Stimulated activated naive CD8-positive, alpha-beta T cell treated with anti-CD3 and anti-CD28 coated beads, Interleukin-15, Interleukin-2, amounts not matched to agents 100 ng/mL and 50 ng/mL, for 24 hours (primary cell): ENCODE data around the gene PCBP3.

Experiments used
- H3K27ac Mint-ChIP-seq: one replicate; pipeline ENCODE4 v1.8.0; 2021; ENCODE audit warnings: mild to moderate bottlenecking, mixed read lengths
- H3K27me3 Mint-ChIP-seq: one replicate; pipeline ENCODE4 v1.8.0; 2021; ENCODE audit warnings: mixed read lengths
- H3K36me3 Mint-ChIP-seq: one replicate; pipeline ENCODE4 v1.8.0; 2021; ENCODE audit warnings: low read depth, mixed read lengths
- H3K4me1 Mint-ChIP-seq: one replicate; pipeline ENCODE4 v1.8.0; 2021; ENCODE audit warnings: low read depth, mixed read lengths
- H3K4me3 Mint-ChIP-seq: one replicate; pipeline ENCODE4 v1.8.0; 2021; ENCODE audit warnings: mild to moderate bottlenecking, mixed read lengths
- H3K9me3 Mint-ChIP-seq: one replicate; pipeline ENCODE4 v1.8.0; 2021; ENCODE audit warnings: mixed read lengths

PCBP3 gene

DNA sequence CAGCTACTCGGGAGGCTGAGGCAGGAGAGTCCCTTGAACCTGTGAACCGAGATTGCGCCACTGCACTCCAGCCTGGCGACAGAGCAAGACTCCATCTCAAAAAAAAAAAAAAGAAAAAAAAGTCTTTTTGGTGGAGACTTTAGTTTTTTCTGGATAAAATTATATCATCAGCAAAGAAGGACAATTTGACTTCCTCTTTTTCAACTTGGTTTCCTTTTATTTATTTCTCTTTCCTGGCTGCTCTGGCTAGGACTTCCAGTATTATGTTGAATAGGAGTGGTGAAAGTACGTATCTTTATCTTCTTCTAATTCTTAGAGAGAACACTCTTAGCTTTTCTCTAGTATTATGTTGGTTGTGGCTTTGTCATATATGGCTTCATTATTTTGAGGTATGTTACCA lies 130.8 kb downstream of the PCBP3 start:
- H3K36me3 Mint-ChIP-seq: peaks cover 3% of the 10 kb centered on the region
- H3K27ac Mint-ChIP-seq: no peak overlapping the region
- H3K4me3 Mint-ChIP-seq: no peak overlapping the region
- peaks cover 11% of the 10 kb centered on the region for H3K27me3 Mint-ChIP-seq
- H3K9me3 Mint-ChIP-seq: peaks cover 16% of the 10 kb centered on the region
- H3K4me1 Mint-ChIP-seq: peaks cover 12% of the 10 kb centered on the region

- H3K9me3 Mint-ChIP-seq: peaks cover 16% of the 10 kb centered on the region
- H3K4me3 Mint-ChIP-seq: no peak overlapping the region
- no peak overlapping the region for H3K27ac Mint-ChIP-seq
- no peaks in the 10 kb centered on the region for H3K4me1 Mint-ChIP-seq
- peaks cover 16% of the 10 kb centered on the region for H3K27me3 Mint-ChIP-seq
- H3K36me3 Mint-ChIP-seq: peaks cover 3% of the 10 kb centered on the region
These were observed 133.4 kb downstream of the PCBP3 start for GRCh38 chr21:45776971-45777370.

DNA sequence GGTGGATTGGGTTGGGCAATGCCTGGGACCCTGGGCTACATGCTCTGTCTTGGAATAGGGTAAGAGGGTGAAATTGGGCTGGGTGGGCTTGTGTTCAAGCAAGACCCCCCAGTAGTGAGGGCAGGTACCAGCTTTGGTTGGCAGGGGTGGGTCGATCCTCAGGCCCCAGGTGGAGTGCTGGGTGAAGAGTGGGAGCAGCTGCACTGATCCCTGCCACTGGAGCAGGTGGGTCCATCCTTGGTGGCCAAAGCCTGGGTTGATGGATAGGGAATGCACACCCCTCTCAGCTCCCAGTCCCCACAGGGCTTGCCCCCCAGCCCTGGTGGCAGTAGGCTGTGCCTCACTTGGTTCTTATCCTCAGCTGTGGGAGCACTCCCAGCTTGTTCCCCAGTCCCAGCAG lies 135.2 kb downstream of the PCBP3 start:
- no peak overlapping the region for H3K27ac Mint-ChIP-seq
- H3K36me3 Mint-ChIP-seq: peaks cover 3% of the 10 kb centered on the region
- peaks cover 16% of the 10 kb centered on the region for H3K27me3 Mint-ChIP-seq
- no peaks in the 10 kb centered on the region for H3K4me1 Mint-ChIP-seq
- peaks cover 16% of the 10 kb centered on the region for H3K9me3 Mint-ChIP-seq
- no peak overlapping the region for H3K4me3 Mint-ChIP-seq

DNA sequence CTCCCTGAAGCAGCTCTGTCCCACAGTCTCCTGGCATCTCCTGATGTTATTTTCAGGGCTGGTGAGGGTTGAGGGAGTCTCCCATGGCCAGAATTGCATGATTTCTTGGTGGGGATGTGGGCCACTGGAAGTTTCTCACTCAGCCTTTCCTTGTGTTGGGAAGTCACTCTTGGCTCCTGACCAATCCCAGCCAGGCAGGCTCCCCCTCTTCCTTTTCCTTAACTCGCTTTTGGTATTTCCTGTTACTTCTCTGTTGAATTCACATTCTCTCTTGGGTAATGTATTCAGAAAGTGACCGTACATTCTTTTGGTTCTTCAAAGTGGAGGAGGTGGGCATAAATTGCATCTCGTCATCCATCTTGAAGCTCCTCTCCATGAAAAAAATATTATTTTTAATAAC lies 135.7 kb downstream of the PCBP3 start:
- H3K27me3 Mint-ChIP-seq: peaks cover 16% of the 10 kb centered on the region
- no peak overlapping the region for H3K27ac Mint-ChIP-seq
- no peaks in the 10 kb centered on the region for H3K4me1 Mint-ChIP-seq
- no peak overlapping the region for H3K4me3 Mint-ChIP-seq
- peaks cover 16% of the 10 kb centered on the region for H3K9me3 Mint-ChIP-seq
- H3K36me3 Mint-ChIP-seq: peaks cover 3% of the 10 kb centered on the region

- Mint-ChIP-seq H3K4me3 (no peak overlapping the region), H3K36me3 (peaks cover 3% of the 10 kb centered on the region), H3K27ac (no peak overlapping the region), H3K9me3 (peaks cover 16% of the 10 kb centered on the region), H3K4me1 (no peaks in the 10 kb centered on the region), H3K27me3 (peaks cover 14% of the 10 kb centered on the region)
These were observed 137.1 kb downstream of the PCBP3 start for GRCh38 chr21:45780647-45781046.

GRCh38 chr21:45781741-45782140 lies 138.2 kb downstream of the PCBP3 start:
- Mint-ChIP-seq H3K4me3 (no peak overlapping the region), H3K27ac (no peak overlapping the region), H3K4me1 (no peaks in the 10 kb centered on the region), H3K36me3 (peaks cover 3% of the 10 kb centered on the region), H3K9me3 (peaks cover 11% of the 10 kb centered on the region), H3K27me3 (peaks cover 11% of the 10 kb centered on the region)

- Mint-ChIP-seq H3K27ac (no peak overlapping the region), H3K36me3 (no peaks in the 10 kb centered on the region)
These were observed 143.1 kb downstream of the PCBP3 start for GRCh38 chr21:45786660-45787059.

GRCh38 chr21:45787371-45787770 lies 143.8 kb downstream of the PCBP3 start:
- H3K9me3 Mint-ChIP-seq: no peaks in the 10 kb centered on the region
- no peaks in the 10 kb centered on the region for H3K4me1 Mint-ChIP-seq
- H3K27me3 Mint-ChIP-seq: no peaks in the 10 kb centered on the region
- no peak overlapping the region for H3K4me3 Mint-ChIP-seq
- no peak overlapping the region for H3K27ac Mint-ChIP-seq
- H3K36me3 Mint-ChIP-seq: no peaks in the 10 kb centered on the region

More at GRCh38 chr21:45786660-45787059, 143.1 kb downstream of the PCBP3 start:
- Mint-ChIP-seq H3K4me1 (no peaks in the 10 kb centered on the region), H3K4me3 (no peak overlapping the region), H3K27me3 (no peaks in the 10 kb centered on the region), H3K9me3 (no peaks in the 10 kb centered on the region)

DNA sequence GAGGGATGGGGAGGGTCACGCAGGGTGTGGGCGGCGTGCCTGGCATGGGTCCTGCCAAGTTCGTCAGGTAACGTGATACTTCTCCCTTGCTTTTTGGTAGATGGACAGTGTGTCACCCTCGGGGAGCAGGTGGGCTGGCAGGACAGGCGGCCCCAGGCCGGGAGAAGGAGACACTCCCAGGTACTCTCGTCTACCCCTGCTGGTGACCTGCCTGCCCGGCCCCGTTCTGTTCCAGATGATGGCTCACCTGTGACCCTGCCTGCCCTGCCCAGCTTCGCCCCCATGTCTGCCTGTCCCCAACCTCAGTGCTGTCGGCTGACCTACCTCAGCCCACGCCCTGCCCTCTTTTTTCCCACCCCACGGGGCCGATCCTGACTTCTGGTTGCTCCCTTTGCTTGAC lies 144.7 kb downstream of the PCBP3 start:
- Mint-ChIP-seq H3K4me1 (no peaks in the 10 kb centered on the region), H3K4me3 (no peak overlapping the region), H3K36me3 (no peaks in the 10 kb centered on the region), H3K27ac (no peak overlapping the region), H3K9me3 (no peaks in the 10 kb centered on the region), H3K27me3 (no peaks in the 10 kb centered on the region)

- H3K4me1 Mint-ChIP-seq: no peaks in the 10 kb centered on the region
- H3K4me3 Mint-ChIP-seq: no peak overlapping the region
- H3K27me3 Mint-ChIP-seq: no peaks in the 10 kb centered on the region
- H3K27ac Mint-ChIP-seq: no peak overlapping the region
- no peaks in the 10 kb centered on the region for H3K36me3 Mint-ChIP-seq
- no peaks in the 10 kb centered on the region for H3K9me3 Mint-ChIP-seq
These were observed 145.3 kb downstream of the PCBP3 start for GRCh38 chr21:45788637-45789506.

DNA sequence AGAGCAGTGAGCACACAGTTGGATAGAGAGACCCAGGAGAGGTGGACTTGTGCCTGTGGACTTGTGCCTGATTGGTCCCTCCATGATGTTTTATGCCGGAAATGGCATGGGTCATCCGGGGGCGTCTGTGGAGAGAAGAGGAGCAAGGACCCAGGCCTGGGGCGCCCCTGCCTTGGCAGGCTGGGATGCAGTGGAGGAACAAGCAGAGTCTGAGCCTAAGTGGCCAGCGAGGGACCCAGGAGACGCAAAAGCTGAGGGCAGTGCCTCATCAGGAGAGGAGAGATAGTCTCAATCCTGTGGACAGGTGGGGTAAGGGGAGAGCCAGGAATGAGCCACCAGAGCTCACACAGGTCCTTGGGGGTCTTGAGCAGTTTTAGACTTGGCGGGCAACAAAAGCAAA lies 146.9 kb downstream of the PCBP3 start:
- Mint-ChIP-seq H3K4me3 (no peak overlapping the region), H3K36me3 (no peaks in the 10 kb centered on the region), H3K9me3 (no peaks in the 10 kb centered on the region), H3K27me3 (no peaks in the 10 kb centered on the region), H3K4me1 (no peaks in the 10 kb centered on the region), H3K27ac (no peak overlapping the region)

DNA sequence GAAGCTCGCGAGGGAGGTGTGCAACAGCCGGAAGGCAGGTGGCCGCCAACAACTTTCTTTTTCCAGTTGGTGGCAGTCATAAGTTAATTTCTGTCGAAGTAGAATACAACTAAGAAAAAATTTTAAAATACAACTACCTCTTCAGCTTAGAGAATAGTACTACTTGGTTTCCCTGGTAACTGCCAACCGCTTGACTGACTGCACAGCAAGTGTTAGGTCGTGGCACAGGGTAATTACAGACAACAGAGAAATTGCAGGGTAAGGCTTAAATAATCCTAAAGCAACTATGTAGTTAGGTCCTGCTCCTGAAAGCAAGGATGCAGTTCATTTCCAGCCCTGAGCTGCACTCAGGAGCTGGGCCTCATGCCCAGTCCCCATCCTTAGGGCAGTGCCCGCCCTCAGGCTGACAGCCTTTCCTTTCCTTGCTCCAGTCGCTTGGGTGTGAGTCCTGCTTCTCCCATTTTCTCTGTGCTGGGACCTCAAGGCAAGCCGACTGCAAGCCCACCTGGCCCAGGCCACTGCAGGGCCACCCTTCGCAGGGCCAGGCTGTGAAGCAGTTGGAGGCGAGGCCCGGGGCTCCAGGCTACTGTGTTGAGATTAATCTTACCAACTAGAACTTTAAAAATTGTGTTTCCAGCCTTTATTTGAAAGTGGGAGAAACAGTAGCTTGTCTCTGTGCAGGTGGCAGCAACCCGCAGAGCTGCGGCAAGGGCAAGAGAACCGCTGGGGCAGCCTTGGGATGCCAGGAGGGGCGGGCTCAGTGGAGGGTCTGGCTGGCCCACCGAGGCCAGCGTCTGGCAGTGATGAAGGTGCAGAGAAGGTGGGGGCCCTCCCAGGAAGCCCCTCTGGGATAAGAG lies 148.3 kb downstream of the PCBP3 start:
- H3K9me3 Mint-ChIP-seq: no peaks in the 10 kb centered on the region
- no peak overlapping the region for H3K27ac Mint-ChIP-seq
- H3K36me3 Mint-ChIP-seq: no peaks in the 10 kb centered on the region
- H3K4me3 Mint-ChIP-seq: no peak overlapping the region
- no peaks in the 10 kb centered on the region for H3K27me3 Mint-ChIP-seq
- H3K4me1 Mint-ChIP-seq: no peaks in the 10 kb centered on the region

GRCh38 chr21:45792682-45793383 lies 149.3 kb downstream of the PCBP3 start:
- Mint-ChIP-seq H3K4me3 (no peak overlapping the region), H3K27me3 (no peaks in the 10 kb centered on the region), H3K27ac (no peak overlapping the region), H3K4me1 (no peaks in the 10 kb centered on the region), H3K36me3 (no peaks in the 10 kb centered on the region), H3K9me3 (no peaks in the 10 kb centered on the region)

DNA sequence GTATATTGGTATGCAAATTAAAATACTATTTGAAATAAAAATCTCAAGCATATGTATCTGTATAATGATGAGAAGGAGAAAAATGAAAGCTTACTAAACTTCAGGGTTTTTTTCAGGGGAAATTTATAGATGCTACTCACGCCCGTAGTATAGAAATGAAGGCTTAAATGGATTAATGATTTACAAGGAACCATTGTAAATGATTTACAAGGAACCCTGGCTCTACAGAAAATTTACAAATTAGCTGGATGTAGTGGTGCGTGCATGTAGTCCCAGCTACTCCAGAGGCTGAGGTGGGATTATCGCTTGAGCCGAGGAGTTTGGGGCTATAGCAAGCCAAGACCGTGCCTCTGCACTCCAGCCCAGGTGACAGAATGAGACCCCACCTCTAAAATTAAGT lies 150.5 kb downstream of the PCBP3 start:
- Mint-ChIP-seq H3K27me3 (no peaks in the 10 kb centered on the region), H3K36me3 (no peaks in the 10 kb centered on the region), H3K4me3 (no peak overlapping the region), H3K4me1 (no peaks in the 10 kb centered on the region), H3K27ac (no peak overlapping the region), H3K9me3 (no peaks in the 10 kb centered on the region)

DNA sequence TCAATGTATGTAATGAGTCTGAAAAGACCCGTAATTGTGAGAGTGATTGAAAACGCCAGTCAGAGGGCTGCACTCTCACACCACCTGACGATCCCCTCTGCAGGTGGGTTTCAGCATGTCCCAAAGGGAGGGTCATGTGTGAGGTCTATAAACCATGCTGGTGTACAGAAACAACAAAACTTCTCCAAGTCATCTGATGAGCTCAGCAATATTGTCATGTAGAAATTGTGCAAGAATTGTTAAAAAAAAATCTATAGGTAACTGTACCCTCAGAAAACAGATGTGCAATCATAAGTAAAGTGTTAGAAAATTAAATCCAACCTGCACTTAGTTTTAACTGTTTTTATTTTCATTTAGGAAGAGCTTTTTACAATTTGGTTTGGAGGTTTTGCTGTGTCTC lies 152.5 kb downstream of the PCBP3 start:
- no peaks in the 10 kb centered on the region for H3K27me3 Mint-ChIP-seq
- H3K9me3 Mint-ChIP-seq: no peaks in the 10 kb centered on the region
- H3K4me1 Mint-ChIP-seq: no peaks in the 10 kb centered on the region
- no peak overlapping the region for H3K4me3 Mint-ChIP-seq
- H3K27ac Mint-ChIP-seq: no peak overlapping the region
- no peaks in the 10 kb centered on the region for H3K36me3 Mint-ChIP-seq
